Erythroblast (primary cell): ENCODE data around the gene ZNF536.

Experiments used
- GATA1 ChIP-seq: IDR thresholded peaks from 2 replicates; pipeline ENCODE4 v1.6.1; 2011; ENCODE audit warnings: low read depth, mild to moderate bottlenecking, control low read depth, low read length, moderate library complexity
- POLR2A ChIP-seq: IDR thresholded peaks from 2 replicates; pipeline ENCODE4 v1.6.1; 2011; ENCODE audit warnings: mild to moderate bottlenecking, low read length

GRCh38 chr19:30516111-30516510, 143.9 kb downstream of the ZNF536 start:
- TF ChIP-seq POLR2A (no peak), GATA1 (no peak)
